Fibroblast of lung (primary cell): ENCODE data around the gene SPSB2.

Experiments
- EZH2 ChIP-seq: IDR thresholded peaks from 2 replicates; pipeline ENCODE4 v1.5.1; 2012; ENCODE audit warnings: low read length, control low read depth, mild to moderate bottlenecking; ENCODE audit errors: missing control alignments
- TF ChIP-seq, protein P1 (sequence below), 2 donors: IDR thresholded peaks in 1 of 2; conservative IDR thresholded peaks in 1 of 2; 1 replicate in 1 of 2; 2 replicates in 1 of 2; pipeline ENCODE4 v1.5.1; 2011 to 2012; ENCODE audit warnings: low read length in 2 of 2, control low read depth in 1 of 2, inconsistent platforms in 1 of 2, low read depth in 1 of 2, mild to moderate bottlenecking in 1 of 2

DNA sequence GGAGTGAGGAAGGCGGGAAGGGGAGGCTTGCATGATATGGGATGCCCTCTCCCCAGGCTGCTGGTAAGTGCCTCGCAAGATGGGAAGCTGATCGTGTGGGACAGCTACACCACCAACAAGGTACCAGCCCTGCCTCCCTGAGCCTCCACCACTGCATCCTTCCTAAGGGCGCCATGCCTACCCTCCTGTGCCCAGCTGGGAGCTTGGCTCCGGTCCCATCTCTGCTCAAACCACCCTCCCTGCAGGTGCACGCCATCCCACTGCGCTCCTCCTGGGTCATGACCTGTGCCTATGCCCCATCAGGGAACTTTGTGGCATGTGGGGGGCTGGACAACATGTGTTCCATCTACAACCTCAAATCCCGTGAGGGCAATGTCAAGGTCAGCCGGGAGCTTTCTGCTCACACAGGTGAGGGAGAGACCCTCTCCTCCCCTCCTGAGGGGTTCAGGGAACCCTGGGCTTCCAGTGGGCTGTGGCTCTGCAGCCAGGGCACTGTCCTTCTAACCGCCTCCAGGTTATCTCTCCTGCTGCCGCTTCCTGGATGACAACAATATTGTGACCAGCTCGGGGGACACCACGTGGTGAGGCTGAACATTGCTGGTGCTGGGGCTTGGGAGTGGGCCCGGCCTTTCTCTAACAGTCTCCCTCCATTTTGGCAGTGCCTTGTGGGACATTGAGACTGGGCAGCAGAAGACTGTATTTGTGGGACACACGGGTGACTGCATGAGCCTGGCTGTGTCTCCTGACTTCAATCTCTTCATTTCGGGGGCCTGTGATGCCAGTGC is 29.8 kb downstream of the SPSB2 start:
- TF ChIP-seq, protein P1, sequence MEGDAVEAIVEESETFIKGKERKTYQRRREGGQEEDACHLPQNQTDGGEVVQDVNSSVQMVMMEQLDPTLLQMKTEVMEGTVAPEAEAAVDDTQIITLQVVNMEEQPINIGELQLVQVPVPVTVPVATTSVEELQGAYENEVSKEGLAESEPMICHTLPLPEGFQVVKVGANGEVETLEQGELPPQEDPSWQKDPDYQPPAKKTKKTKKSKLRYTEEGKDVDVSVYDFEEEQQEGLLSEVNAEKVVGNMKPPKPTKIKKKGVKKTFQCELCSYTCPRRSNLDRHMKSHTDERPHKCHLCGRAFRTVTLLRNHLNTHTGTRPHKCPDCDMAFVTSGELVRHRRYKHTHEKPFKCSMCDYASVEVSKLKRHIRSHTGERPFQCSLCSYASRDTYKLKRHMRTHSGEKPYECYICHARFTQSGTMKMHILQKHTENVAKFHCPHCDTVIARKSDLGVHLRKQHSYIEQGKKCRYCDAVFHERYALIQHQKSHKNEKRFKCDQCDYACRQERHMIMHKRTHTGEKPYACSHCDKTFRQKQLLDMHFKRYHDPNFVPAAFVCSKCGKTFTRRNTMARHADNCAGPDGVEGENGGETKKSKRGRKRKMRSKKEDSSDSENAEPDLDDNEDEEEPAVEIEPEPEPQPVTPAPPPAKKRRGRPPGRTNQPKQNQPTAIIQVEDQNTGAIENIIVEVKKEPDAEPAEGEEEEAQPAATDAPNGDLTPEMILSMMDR (conservative IDR thresholded peaks at IDR 0.05 in 1 of 2, IDR thresholded peaks at IDR 0.05 in 1 of 2; ENCODE audit: low read depth in 1 of 2, low read length in 2 of 2): no peak
- no peak for TF ChIP-seq EZH2
